Measurements from ENCODE around the gene PRPF6. TPM values are rescaled to one million over a fixed set of nuclear protein-coding genes. Genes with fewer than 3 reads are reported as not detected.

PRPF6 gene
- total RNA-seq, 1 donor from 2014 or later: 46.8 TPM

DNA sequence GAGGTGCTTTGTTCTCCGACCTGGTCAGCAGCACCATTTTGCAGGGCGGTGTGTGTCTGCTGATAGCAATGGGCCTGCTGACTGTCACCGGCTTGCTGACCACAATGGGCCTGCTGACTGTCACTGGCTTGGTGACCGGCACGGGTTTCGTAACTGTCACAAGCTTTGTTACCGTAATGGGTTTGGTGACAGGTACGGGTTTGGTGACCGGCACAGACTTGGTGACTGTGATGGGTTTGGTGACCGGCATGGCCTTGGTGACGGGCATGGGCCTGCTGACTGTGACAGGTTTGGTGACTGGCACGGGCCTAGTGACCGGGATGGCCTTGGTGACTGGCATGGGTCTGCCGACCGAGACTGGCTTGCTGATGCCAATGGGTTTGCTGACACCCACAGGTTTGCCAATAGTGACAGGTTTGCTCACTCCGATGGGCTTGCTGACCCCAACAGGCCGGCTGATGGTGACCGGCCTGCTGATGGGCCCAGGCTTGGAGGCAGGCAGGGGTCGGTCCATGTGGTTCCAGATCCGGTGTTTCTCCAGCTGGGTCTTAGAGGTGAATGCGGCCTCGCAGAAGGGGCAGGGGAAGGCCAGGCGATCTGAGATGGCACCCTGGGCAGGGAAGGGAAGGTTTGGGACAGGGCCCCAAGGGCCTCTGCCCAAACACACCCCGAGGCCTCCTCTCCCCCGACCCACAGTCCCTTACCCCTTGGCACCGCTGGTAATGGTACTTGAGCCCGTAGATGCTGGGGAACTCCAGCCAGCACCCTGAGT is 14.6 kb upstream of the PRPF6 start:
- Histone ChIP-seq H3K27me3 (ENCODE audit: low read depth) (no peaks in the 10 kb centered on the region), H3K4me3 (no peak overlapping the region), H3K36me3 (peaks cover 47% of the 10 kb centered on the region), H3K9me3 (replicated peaks) (no peaks in the 10 kb centered on the region), H3K27ac (replicated peaks) (no peak overlapping the region), H3K4me1 (peaks cover 23% of the 10 kb centered on the region)
- intact Hi-C loops (cut with micrococcal nuclease): no loop called here
- TF ChIP-seq, protein P1, sequence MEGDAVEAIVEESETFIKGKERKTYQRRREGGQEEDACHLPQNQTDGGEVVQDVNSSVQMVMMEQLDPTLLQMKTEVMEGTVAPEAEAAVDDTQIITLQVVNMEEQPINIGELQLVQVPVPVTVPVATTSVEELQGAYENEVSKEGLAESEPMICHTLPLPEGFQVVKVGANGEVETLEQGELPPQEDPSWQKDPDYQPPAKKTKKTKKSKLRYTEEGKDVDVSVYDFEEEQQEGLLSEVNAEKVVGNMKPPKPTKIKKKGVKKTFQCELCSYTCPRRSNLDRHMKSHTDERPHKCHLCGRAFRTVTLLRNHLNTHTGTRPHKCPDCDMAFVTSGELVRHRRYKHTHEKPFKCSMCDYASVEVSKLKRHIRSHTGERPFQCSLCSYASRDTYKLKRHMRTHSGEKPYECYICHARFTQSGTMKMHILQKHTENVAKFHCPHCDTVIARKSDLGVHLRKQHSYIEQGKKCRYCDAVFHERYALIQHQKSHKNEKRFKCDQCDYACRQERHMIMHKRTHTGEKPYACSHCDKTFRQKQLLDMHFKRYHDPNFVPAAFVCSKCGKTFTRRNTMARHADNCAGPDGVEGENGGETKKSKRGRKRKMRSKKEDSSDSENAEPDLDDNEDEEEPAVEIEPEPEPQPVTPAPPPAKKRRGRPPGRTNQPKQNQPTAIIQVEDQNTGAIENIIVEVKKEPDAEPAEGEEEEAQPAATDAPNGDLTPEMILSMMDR (IDR thresholded peaks at IDR 0.05; ENCODE audit: borderline replicate concordance): no peak
- no peak for DNase-seq

DNA sequence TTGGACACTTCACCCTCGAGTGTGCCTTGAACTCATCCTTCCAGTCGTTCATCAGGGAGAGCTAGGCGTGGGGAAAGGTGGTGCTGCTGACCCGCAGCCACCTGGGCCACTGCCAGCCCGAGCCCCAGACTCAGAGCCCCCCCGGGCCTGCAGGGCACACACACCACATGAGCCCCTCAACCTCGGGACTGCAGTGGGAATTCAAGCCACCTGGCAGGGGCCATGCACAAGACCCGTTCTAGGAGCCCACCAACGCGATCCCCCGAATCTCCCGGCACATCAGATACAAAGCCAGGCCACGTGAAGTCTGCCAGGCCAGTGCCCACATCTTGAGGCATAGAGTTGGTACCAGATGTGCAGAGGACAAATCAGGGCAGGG is 14.0 kb upstream of the PRPF6 start:
- DNase-seq: no peak
- intact Hi-C loops (cut with micrococcal nuclease): no loop called here

DNA sequence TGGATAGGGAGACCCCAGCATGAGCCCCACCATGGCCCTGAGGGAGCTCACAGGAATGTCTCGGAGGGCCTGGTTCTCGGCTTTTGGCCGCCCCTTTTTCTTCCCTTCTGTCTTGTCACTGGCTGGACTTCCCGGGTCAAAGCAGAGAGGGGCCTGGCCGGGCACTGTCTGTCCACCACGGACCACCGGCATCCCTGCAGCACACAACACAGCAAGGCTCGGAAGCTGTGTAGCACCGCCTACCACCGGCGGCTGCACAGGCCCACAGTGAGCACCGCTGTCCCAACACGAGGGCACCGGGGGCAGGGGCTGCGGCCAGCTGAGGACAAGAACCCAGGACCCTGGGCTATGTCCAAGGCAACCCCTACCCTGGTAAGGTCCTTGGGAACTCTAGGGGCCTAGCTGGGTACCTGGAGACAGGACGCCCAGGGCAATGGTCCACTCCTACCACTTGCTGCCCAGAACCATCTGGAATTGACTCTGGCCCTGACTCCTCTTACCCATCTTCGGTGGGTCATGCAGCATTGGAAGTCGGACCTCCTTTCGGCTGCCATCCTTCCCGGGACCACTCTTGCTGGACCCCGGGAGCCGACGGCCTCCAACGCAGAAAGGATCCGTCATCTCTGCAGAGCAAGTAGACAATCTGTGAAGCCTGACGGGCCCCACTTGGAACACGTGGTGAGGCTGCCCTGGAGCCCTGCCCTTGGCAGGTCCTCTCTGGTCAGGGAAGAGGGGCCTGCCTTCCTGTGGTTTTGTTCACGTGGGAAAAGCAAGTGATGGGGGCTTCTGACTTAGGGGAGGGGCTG is 13.4 kb upstream of the PRPF6 start:
- Histone ChIP-seq H3K36me3 (peaks cover 35% of the 10 kb centered on the region), H3K4me1 (peaks cover 33% of the 10 kb centered on the region), H3K4me3 (no peak overlapping the region), H3K27me3 (ENCODE audit: low read depth) (no peaks in the 10 kb centered on the region), H3K9me3 (replicated peaks) (no peaks in the 10 kb centered on the region), H3K27ac (replicated peaks) (no peak overlapping the region)
- intact Hi-C loops (cut with micrococcal nuclease): no loop called here
- peak; percentile 16 for DNase-seq
- TF ChIP-seq, protein P1 (IDR thresholded peaks at IDR 0.05; ENCODE audit: borderline replicate concordance): no peak

More for the DNA sequence above, 14.0 kb upstream of the PRPF6 start:
- Histone ChIP-seq H3K4me3 (no peak overlapping the region), H3K9me3 (replicated peaks) (no peaks in the 10 kb centered on the region), H3K36me3 (peaks cover 41% of the 10 kb centered on the region), H3K4me1 (peaks cover 27% of the 10 kb centered on the region), H3K27me3 (ENCODE audit: low read depth) (no peaks in the 10 kb centered on the region), H3K27ac (replicated peaks) (no peak overlapping the region)
- TF ChIP-seq, protein P1 (IDR thresholded peaks at IDR 0.05; ENCODE audit: borderline replicate concordance): no peak

DNA sequence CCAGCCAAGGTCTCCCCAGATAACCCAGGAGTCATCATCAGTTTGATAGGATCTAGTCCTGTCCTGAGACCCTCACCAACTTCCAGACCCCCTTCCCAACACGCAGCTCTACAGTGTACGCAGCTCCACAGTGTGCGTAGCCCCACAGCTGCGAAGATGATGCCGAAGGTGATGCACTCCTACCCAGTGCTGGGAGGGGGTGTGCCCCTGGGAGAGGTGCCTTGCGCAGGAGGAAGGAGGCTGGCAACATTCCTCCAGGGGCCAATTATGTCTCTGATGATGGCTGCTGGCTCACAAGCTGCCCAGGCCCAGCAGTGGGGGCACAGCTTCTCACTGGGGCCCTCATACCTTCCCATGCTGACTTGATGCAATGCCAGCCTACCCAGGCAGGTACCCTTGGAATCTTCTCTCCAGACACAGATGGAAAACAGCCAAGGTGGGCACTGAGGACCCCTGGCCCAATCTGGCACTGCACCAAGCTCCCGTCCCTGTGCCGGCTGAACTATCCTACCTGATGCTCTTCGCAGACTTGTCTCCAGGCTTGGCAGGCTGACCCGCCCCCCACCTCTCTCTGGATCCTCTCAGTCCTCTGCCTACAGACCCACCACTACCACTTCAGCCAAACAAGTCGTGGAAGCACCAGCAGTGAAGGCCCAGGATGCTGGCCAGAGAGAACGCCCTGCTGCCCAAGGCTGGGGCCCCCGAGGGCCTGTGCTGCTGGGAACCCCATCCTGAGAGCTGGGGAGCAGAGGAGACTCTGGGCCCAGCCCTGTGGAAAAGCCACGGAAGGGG is 12.6 kb upstream of the PRPF6 start:
- H3K36me3 ChIP-seq: peaks cover 27% of the 10 kb centered on the region
- peak; percentile 12 for DNase-seq

More for the DNA sequence above, 12.6 kb upstream of the PRPF6 start:
- Histone ChIP-seq H3K9me3 (replicated peaks) (no peaks in the 10 kb centered on the region), H3K4me3 (peak overlapping the region; percentile 69), H3K27me3 (ENCODE audit: low read depth) (no peaks in the 10 kb centered on the region), H3K4me1 (peaks cover 37% of the 10 kb centered on the region), H3K27ac (replicated peaks) (peak overlapping the region; percentile 65)
- TF ChIP-seq, protein P1 (IDR thresholded peaks at IDR 0.05; ENCODE audit: borderline replicate concordance): no peak
- intact Hi-C loops (cut with micrococcal nuclease): no loop called here

Data from left ventricle myocardium inferior (tissue), 1 donor.